Measurements from ENCODE around the gene GPA33. TPM values are rescaled to one million over a fixed set of nuclear protein-coding genes. Genes with fewer than 3 reads are reported as not detected.

Gene GPA33
- total RNA-seq, 2 donors from 2014 or later: 1.5 TPM; not detected in 1

DNA sequence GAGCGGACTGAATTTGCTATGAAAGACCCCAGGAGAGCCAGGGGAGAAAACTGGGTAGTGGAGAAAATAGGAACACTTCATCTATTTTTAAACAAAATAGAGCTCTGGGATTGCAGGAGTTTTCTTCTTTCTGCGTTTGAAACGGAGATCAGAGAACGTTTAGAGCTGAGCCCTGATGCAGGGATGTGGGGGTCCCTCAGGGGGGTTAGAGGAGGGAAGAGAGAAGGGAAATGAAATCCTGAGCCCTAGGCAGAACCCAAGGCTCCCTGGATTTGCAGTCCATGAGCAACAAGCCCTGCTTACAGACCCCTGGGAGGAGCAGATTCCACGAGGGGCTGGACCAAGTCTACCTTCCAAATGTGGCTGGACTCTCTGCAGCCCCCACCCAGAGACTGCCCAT lies 25.5 kb upstream of the GPA33 start:
- Histone ChIP-seq H3K4me3 (no peak overlapping the region), H3K36me3 (peaks cover 72% of the 10 kb centered on the region), H3K27ac (no peak overlapping the region), H3K4me1 (no peaks in the 10 kb centered on the region), H3K27me3 (no peaks in the 10 kb centered on the region), H3K9me3 (no peaks in the 10 kb centered on the region)
- TF ChIP-seq, protein P1, sequence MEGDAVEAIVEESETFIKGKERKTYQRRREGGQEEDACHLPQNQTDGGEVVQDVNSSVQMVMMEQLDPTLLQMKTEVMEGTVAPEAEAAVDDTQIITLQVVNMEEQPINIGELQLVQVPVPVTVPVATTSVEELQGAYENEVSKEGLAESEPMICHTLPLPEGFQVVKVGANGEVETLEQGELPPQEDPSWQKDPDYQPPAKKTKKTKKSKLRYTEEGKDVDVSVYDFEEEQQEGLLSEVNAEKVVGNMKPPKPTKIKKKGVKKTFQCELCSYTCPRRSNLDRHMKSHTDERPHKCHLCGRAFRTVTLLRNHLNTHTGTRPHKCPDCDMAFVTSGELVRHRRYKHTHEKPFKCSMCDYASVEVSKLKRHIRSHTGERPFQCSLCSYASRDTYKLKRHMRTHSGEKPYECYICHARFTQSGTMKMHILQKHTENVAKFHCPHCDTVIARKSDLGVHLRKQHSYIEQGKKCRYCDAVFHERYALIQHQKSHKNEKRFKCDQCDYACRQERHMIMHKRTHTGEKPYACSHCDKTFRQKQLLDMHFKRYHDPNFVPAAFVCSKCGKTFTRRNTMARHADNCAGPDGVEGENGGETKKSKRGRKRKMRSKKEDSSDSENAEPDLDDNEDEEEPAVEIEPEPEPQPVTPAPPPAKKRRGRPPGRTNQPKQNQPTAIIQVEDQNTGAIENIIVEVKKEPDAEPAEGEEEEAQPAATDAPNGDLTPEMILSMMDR (IDR thresholded peaks at IDR 0.05): no peak
- DNase-seq (ENCODE audit: low spot score): no peak

- Histone ChIP-seq H3K27ac (no peak overlapping the region), H3K27me3 (no peaks in the 10 kb centered on the region), H3K9me3 (no peaks in the 10 kb centered on the region), H3K36me3 (peaks cover 63% of the 10 kb centered on the region), H3K4me3 (no peak overlapping the region), H3K4me1 (no peaks in the 10 kb centered on the region)
- TF ChIP-seq, protein P1 (IDR thresholded peaks at IDR 0.05): no peak
- no peak for DNase-seq (ENCODE audit: low spot score)
Observed at GRCh38 chr1:167114725-167115124, 24.5 kb upstream of the GPA33 start.

DNA sequence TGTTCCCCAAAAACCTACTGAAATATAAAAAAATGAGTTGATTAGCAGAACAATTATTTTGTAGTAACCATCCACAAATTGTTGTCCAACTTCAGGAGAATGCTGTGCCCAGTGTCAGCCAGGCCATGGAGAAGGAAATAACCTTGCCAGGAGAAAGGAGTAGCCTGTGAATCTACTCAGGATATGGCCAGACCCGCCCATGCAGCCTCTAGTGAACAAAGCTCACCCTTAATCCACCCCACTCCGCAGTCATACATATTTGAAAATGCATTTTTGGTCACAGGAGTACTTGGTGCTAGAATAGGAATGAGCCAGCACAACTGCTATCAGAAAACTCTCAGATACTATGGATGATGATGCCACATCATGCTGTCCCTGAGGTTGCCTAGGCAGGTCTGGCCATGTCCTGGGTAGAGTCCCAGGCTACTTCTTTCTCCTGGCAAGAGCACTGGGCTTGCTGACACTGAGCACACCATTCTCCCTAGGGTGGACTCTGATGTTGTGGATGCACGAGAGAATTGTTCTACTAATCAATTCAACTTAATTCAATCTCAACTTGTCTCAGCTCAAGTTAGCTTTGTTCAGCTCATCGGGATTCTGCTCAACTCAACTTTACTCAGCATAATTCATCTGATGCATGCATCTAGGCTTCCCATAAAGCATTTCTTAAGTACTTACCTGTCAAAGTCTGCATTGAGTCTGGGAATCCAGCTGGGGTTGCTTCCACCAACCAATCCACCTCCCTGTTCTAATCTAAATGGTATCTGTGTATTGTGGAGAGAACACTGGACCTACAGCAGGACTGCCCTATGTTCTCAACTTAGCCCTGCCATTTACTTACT lies 21.9 kb upstream of the GPA33 start:
- Histone ChIP-seq H3K4me1 (peaks cover 0 to 13% of the 10 kb centered on the region in 2 donors), H3K27ac (no peak overlapping the region), H3K4me3 (no peak overlapping the region), H3K9me3 (no peaks in the 10 kb centered on the region), H3K36me3 (peaks cover 40% of the 10 kb centered on the region), H3K27me3 (no peaks in the 10 kb centered on the region)
- DNase-seq (ENCODE audit: low spot score): no peak
- TF ChIP-seq, protein P1 (IDR thresholded peaks at IDR 0.05): no peak

DNA sequence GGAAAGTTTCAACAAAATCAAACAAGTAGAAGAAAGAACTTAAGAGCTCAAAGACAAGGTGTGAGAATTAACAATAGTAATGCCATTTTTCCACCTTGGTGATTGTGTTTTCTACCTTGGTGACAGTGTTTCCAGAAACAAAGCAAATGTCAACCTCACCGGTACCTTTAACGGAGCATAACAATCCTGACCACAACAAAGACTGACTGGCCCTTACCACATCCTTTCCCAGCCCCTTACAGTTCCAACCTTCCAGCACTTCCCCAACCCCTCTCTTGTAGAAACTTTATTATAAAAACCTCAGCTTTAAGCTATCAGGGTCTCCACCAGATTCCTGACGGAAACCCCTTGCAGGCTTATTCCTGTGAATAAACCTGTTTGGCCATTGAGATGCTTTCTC lies 20.4 kb upstream of the GPA33 start:
- H3K4me3 ChIP-seq: no peak overlapping the region
- peaks cover 0 to 13% of the 10 kb centered on the region in 2 donors for H3K4me1 ChIP-seq
- no peak for DNase-seq (ENCODE audit: low spot score)
- no peak overlapping the region for H3K27ac ChIP-seq
- TF ChIP-seq, protein P1 (IDR thresholded peaks at IDR 0.05): no peak
- peaks cover 39% of the 10 kb centered on the region for H3K36me3 ChIP-seq
- H3K9me3 ChIP-seq: no peaks in the 10 kb centered on the region
- no peaks in the 10 kb centered on the region for H3K27me3 ChIP-seq

- Histone ChIP-seq H3K27me3 (no peaks in the 10 kb centered on the region), H3K4me3 (no peak overlapping the region), H3K27ac (peak overlapping the region; percentile 36 to 70), H3K9me3 (no peaks in the 10 kb centered on the region), H3K36me3 (peaks cover 25% of the 10 kb centered on the region), H3K4me1 (peaks cover 0 to 17% of the 10 kb centered on the region in 2 donors)
- TF ChIP-seq, protein P1 (IDR thresholded peaks at IDR 0.05): no peak
- DNase-seq (ENCODE audit: low spot score): no peak
Observed at GRCh38 chr1:167109125-167109524, 18.9 kb upstream of the GPA33 start.
